Measurements from ENCODE around the gene WIF1.

DNA sequence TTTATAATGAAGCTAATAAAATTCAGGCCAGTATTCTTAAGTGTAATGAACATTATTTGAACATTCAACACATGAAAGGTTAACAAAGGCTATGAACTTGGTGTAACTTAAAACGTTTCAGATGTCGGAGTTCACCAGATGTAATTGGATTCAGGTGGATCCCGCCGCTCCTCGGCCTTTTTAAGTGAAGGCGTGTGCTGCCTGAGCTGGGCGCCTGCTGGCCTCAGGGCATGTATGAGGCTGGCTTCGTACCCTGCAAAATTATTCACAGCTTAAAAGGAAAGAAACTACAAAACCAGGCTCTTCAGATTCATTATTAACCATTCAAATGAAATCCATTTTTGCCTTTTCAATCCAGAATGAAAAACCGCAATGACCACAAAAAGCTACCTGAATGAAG lies 69.9 kb downstream of the WIF1 start:
- TF ChIP-seq, protein P1, sequence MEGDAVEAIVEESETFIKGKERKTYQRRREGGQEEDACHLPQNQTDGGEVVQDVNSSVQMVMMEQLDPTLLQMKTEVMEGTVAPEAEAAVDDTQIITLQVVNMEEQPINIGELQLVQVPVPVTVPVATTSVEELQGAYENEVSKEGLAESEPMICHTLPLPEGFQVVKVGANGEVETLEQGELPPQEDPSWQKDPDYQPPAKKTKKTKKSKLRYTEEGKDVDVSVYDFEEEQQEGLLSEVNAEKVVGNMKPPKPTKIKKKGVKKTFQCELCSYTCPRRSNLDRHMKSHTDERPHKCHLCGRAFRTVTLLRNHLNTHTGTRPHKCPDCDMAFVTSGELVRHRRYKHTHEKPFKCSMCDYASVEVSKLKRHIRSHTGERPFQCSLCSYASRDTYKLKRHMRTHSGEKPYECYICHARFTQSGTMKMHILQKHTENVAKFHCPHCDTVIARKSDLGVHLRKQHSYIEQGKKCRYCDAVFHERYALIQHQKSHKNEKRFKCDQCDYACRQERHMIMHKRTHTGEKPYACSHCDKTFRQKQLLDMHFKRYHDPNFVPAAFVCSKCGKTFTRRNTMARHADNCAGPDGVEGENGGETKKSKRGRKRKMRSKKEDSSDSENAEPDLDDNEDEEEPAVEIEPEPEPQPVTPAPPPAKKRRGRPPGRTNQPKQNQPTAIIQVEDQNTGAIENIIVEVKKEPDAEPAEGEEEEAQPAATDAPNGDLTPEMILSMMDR (IDR thresholded peaks at IDR 0.05; ENCODE audit: low read depth, low read length, poor library complexity, severe bottlenecking): no peak
- TF ChIP-seq EZH2phosphoT487 (IDR thresholded peaks at IDR 0.05; ENCODE audit: borderline replicate concordance, low read length): no peak

Measured in DOHH2 (cell line).